ENCODE results near the gene LRIG3.
"Not testable (repeated sequence)": the region's sequence is repeated elsewhere in the genome, so short reads cannot be mapped to it uniquely, and the experiment has no call there.

The LRIG3 gene

DNA sequence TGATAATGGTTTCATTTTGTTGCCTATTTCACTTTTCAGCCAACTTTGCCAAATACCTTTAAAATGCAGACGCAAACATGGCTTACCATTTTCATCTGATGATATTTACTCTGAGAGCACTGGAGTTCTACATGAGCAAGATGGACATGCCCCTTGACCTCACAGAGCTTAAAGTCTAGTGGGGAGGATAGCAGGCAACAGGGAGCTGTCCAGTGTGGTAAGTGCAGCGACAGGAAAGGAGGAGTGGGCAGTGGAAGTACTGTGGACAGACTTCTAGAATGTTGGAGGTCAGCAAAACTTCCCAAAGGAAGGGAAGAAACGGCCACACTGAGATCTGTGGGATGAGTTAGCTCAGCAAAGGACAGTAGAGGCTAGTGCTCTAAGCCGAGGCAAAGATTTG, 25.3 kb downstream of the LRIG3 start:
- no peak for DNase-seq

GRCh38 chr12:58894040-58894439, 26.3 kb downstream of the LRIG3 start:
- DNase-seq = no peak

- no peak for DNase-seq
Measured at GRCh38 chr12:58893495-58893894, 26.8 kb downstream of the LRIG3 start.

GRCh38 chr12:58889557-58889956, 30.7 kb downstream of the LRIG3 start:
- DNase-seq = no peak

DNA sequence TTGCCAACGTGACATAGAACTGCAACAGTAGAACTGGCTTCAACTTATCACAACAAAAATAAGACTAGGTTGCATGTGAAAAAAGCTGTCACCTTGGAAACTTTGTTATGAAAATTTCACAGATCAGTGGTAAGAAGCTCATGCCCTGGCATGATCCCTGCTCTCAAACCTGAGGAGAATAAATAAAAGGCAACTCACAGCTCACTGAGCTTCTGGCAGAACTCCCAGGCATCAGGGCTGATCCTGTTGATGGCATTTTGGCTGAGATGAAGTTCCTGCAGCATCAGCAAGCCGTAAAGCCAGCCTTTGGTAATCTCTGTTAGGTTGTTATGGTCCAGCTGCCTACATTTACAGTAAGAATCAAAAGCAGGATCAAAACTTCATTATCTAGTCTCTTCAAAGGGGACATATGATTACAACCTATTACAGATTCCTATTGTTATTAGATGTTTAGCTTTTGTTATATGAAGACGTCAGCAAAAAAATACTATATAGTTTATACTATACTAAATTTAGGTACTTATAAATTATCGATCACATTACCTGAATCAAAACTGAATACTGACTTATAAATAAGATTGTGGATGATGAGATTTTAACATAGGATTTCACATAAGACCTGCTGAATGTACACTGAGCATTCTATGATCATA, 32.0 kb downstream of the LRIG3 start:
- DNase-seq = no peak

DNA sequence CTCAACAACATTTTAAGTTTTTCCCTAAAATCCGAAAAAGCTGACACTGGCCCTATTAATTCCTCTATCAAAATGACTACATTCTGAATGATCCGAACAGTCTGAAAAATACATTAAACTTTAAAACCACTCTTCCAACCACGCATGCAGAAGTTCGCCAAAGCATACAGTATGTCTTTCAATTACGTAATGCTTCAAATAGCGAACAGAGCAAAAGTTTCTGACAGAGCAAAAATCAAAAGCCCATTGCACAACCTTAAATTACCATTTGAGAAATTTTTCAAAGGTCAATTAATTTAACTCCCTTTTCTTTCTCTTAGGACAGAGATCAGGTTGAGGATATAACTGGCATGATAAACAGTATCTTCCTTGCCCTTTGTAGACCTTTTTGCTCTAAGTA, 33.2 kb downstream of the LRIG3 start:
- peak in 1 of 2 experiments; percentile 8 for DNase-seq

DNA sequence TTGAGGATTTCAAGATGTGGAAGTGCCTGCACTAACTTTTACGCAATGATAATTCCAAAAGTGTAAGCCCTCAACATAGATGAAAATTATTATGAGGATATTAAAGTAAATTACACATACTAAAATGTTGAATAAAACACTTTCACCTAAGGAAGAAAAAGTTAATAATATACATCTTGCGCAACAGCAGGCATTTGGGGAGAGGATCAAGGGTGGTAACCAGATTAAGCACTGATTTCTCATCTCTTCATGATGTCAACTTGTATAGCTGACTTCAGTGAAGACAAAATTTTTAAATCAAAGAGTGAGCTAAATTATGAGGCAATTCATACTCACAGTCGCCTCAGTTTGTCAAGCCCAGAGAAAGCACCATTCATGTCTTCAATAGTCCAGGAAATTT, 33.8 kb downstream of the LRIG3 start:
- no peak for DNase-seq

GRCh38 chr12:58884916-58885315, 35.4 kb downstream of the LRIG3 start:
- no peak for DNase-seq

DNA sequence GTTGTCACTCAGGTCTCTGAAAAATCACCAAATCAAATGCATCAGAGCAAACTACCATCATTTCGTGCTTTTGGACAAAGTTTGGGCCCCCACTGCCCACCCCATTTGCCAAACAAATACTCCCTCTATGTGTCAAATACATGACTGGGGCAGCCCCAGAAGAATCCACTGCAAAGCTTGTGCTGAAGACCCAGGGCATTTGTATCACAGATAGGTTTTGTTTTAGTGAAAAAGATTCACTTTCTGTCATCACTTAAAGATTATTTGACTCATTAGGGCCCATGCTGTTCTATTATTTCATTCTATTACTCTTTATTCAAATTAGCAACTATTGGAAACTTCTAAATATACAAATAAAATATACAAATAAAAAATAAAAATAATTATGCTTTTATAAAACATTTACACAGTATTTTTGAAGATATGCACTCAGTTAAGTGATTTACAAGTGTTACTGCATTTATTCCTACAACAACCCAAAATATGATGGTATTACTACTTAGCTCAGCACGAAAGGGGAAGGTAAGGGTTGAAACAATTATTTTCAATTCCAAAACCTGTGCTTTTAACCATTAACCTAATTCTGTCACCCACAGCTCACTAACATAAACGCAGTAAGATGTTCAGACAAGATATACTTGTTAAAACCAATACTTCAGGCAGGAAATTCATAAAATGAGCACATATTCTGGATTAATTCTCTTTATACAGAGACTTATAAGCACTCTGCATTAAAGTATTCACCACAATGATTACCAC, 36.5 kb downstream of the LRIG3 start:
- no peak for DNase-seq

- DNase-seq = no peak
Measured at GRCh38 chr12:58882826-58883225, 37.5 kb downstream of the LRIG3 start.

DNA sequence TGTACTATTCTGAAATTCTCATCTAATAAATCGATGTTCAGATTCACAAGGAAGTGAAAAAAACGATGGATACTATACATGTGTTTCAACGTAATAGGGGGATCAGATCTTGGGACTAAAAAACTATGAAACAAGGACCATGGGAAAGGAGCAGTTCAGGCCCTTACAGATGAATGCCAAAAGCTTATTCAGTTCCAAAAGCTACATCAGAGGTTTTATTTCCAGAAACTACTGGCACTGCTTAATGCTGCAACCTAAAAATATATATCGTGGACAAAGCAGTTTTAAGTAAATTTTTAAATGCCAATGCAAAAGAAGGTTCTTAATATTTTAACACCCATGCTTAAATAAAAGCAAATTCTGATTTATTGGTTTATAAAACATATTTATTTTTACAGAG, 38.5 kb downstream of the LRIG3 start:
- no peak for DNase-seq

DNA sequence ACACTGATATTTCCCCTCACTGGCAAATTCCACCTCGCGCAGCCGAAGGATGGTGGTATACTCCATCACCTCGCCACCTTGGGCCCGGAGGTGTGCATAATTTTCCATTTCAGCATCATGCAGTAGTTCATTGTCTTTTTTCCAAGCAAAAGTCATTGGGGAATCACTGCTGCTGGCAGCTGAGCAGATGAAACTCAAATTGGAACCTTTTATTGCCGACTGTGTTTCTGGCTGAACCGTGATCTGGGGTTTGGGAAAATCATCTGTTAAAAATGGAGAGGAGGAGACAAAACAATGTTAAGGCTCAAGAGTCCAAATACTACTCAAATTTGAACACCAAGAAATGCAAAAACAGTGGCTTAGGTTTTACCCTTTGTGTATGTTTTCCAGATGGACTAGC, 39.7 kb downstream of the LRIG3 start:
- no peak for DNase-seq

- DNase-seq = no peak
Measured at GRCh38 chr12:58877243-58877743, 43.0 kb downstream of the LRIG3 start.

- DNase-seq = no peak
Measured at GRCh38 chr12:58873496-58873895, 46.8 kb downstream of the LRIG3 start.

- no peak for DNase-seq
Measured at GRCh38 chr12:58871556-58871955, 48.7 kb downstream of the LRIG3 start.

DNA sequence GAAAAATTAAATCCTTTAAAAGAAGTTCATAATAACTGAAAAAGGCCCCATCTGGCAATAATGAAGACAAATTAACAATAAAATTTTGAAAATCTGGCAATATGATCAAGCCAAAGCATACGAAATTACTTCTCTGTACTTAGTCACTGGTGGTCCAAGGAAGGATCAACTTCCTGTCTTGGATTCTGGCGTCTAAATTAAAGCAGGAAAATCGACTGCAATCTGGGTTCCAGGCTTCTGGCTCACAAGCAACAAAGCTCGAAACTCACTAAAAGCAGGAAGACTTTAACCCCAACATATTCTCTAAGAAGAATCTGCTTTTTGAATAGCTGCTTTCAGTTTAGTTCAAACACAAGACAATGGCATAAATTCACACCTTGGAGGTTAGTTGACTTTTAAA, 49.7 kb downstream of the LRIG3 start:
- DNase-seq = no peak

DNA sequence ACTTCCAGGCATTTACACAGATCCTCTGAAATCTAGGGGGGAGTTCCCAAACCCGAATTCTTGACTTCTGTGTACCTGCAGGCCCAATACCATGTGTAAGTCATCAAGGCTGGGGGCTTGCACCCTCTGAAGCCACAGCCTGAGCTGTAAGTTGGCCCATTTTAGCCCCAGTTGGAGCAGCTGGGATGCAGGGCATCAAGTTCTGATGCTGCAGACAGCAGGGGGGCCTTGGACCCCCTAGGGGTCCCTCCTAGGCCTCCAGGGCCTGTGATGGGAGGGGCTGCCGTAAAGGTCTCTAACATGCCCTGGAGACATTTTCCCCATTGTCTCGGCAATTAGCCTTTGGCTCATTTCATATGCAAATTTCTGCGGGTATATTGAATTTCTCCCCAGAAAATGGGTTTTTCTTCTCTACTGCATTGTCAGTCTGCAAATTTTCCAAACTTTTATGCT, 59.5 kb downstream of the LRIG3 start:
- no peak for DNase-seq

GRCh38 chr12:58860056-58860787, 60.1 kb downstream of the LRIG3 start:
- DNase-seq = no peak

GRCh38 chr12:58858030-58858429, 62.3 kb downstream of the LRIG3 start:
- DNase-seq = no peak

GRCh38 chr12:58857206-58857605, 63.1 kb downstream of the LRIG3 start:
- not testable (repeated sequence) for DNase-seq

DNA sequence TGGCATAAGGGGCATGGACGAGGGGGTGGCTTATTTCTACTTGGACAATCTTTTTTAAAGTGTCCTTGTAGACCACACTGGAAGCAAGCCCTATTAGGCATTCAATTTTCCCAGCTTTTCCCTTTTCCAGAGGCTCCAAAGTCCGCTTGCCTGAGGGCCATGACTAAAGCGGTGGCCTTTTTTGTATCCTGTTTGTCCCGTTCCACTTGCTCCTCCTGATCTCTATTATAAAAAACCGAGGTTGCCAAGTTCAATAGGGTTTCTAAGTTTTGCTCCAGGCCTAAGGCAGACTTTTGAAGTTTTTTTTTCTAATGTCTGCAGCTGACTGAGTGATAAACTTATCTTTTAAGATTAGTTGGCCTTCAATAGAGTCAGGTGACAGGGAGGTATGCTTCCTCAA, 64.7 kb downstream of the LRIG3 start:
- not testable (repeated sequence) for DNase-seq

GRCh38 chr12:58850826-58851225, 69.5 kb downstream of the LRIG3 start:
- DNase-seq = no peak

- DNase-seq = no peak
Measured at GRCh38 chr12:58847901-58848600, 72.3 kb downstream of the LRIG3 start.
